NB4 (cell line): ENCODE data around the gene EHMT2.
"Not testable (repeated sequence)": the region's sequence is repeated elsewhere in the genome, so short reads cannot be mapped to it uniquely, and the experiment has no call there.

ENCODE experiments used
- DNase-seq: peaks from one replicate; pipeline ENCODE4 v3.0.0; 2010; ENCODE audit warnings: low read depth
- H3K4me3 ChIP-seq: one replicate; pipeline ENCODE4 v1.5.1; 2011; ENCODE audit warnings: mild to moderate bottlenecking, low read depth, low read length, moderate library complexity
- MYC ChIP-seq: IDR thresholded peaks from 2 replicates; pipeline ENCODE4 v1.6.1; 2011; ENCODE audit warnings: low read depth, low read length
- POLR2A ChIP-seq: IDR thresholded peaks from 2 replicates; pipeline ENCODE4 v1.6.1; 2011; ENCODE audit warnings: mild to moderate bottlenecking; ENCODE audit not compliant: insufficient read length; ENCODE audit errors: extremely low read depth
- TF ChIP-seq, protein P1 (sequence below): IDR thresholded peaks from 2 replicates; pipeline ENCODE4 v1.6.1; 2011; ENCODE audit warnings: low read depth, low read length
- TF ChIP-seq, protein P2 (sequence below): IDR thresholded peaks from one replicate; pipeline ENCODE4 v1.5.1; 2012; ENCODE audit warnings: low read depth, low read length

The EHMT2 gene

DNA sequence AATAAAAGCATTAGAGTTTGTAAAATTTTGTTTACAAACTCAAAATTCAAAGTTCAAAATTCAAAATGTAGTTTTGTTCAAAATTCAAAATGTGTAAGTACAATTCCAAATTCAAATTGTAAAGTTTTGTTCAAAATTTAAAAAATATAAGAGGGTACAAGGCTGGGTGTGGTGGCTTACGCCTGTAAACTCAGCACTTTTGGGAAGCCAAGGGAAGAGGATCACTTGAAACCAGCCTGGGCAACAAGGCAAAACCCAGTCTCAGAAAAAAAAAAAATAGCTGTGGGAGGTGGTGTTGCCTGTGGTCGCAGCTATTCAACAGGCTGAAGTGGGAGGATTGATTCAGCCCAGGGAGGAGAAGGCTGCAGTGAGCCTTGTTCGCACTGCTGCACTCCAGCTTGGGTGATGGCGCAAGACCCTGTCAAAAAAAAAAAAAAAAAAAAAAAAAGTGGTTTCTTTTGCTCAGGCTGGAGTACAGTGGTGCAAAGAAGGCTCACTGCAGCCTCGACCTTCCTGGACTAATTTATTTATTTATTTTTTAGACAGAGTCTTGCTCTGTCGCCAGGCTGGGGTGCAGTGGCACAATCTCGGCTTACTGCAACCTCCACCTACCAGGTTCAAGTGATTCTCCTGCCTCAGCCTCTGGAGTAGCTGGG is 9.8 kb upstream of the EHMT2 start:
- H3K4me3 ChIP-seq: no peak overlapping the region
- DNase-seq: peak; percentile 99
- TF ChIP-seq, protein P1, sequence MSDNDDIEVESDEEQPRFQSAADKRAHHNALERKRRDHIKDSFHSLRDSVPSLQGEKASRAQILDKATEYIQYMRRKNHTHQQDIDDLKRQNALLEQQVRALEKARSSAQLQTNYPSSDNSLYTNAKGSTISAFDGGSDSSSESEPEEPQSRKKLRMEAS: no peak
- TF ChIP-seq MYC: 0 out of 2 replicates have a peak, but pooled peaks have one; percentile 28

DNA sequence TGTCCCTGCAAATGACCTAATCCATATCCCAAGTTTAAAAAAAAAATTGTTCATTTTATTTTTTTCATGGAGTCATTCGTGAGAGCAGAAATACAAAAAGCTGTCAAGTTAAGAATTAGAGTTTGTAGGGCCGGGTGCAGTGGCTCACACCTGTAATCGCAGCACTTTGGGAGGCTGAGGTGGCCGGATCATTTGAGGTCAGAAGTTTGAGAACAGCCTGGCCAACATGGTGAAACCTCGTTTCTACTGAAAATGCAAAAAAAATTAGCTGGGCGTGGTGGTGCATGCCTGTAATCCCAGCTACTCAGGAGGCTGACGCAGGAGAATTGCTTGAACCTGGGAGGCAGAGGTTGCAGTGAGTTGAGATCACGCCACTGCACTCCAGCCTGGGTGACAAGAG is 9.2 kb upstream of the EHMT2 start:
- not testable (repeated sequence) for H3K4me3 ChIP-seq, DNase-seq

DNA sequence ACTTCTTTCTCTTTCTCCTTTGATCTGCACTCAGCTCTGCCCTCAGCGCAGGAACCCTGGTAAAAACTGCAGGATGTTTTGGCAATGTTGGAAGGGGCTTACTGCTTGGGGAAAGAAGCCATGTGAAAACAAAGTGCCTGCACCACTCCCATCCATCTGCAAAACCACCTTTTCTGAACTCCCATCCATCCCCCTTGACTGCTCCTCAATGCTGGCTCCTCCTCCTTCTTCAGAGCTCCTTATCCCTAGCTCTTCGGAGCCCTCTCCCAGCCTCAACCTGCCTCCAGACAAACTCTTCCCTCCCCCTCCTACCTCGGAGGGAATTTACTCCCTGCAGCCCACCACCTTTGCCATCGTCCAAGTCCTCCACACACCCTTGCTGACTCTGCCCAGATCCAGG is 8.6 kb upstream of the EHMT2 start:
- TF ChIP-seq, protein P1: no peak
- TF ChIP-seq, protein P2, sequence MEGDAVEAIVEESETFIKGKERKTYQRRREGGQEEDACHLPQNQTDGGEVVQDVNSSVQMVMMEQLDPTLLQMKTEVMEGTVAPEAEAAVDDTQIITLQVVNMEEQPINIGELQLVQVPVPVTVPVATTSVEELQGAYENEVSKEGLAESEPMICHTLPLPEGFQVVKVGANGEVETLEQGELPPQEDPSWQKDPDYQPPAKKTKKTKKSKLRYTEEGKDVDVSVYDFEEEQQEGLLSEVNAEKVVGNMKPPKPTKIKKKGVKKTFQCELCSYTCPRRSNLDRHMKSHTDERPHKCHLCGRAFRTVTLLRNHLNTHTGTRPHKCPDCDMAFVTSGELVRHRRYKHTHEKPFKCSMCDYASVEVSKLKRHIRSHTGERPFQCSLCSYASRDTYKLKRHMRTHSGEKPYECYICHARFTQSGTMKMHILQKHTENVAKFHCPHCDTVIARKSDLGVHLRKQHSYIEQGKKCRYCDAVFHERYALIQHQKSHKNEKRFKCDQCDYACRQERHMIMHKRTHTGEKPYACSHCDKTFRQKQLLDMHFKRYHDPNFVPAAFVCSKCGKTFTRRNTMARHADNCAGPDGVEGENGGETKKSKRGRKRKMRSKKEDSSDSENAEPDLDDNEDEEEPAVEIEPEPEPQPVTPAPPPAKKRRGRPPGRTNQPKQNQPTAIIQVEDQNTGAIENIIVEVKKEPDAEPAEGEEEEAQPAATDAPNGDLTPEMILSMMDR: no peak
- no peak for TF ChIP-seq POLR2A
- TF ChIP-seq MYC: no peak
- no peak for DNase-seq
- no peak overlapping the region for H3K4me3 ChIP-seq

DNA sequence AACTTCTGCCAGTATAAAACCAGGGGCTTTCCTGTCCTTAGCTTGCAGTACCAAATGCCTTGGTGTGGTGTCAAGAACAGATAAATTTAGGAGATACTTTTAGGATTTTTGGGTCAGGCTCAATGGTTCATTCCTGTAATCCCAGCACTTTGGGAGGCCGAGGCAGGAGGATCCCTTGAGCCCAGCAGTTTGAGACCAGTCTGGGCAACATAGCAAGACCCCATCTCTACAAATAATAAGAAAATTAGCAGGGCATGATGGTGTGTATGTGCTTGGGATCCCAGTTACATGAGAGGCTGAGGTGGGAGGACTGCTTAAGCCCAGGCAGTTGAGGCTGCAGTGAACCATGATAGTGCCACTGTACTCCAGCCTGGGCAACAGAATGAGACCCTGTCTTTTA is 7.5 kb upstream of the EHMT2 start:
- H3K4me3 ChIP-seq: no peak overlapping the region
- no peak for DNase-seq
- TF ChIP-seq MYC: no peak
- TF ChIP-seq, protein P1: no peak
- TF ChIP-seq, protein P2: no peak
- no peak for TF ChIP-seq POLR2A

DNA sequence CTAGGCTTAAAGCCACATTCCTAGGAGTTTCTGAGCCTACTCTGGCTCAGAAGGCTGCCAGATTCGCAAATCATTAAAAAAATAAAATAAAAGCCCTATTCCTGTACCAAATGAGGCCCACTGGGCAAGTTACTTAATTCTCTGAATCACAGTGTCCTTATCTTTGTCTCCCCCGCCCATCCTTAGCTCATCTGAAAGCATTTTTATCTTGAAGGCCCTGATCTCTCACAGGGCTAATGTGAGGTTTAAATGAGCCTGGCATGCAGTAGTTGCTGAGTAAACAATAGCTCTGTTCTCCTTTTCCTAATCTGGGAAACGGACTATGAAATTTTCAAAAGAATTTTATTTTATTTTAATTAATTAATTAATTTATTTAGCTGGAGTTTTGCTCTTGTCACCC is 6.5 kb upstream of the EHMT2 start:
- no peak overlapping the region for H3K4me3 ChIP-seq
- no peak for DNase-seq
- TF ChIP-seq, protein P2: no peak
- TF ChIP-seq MYC (no peak), POLR2A (no peak)
- TF ChIP-seq, protein P1: no peak

DNA sequence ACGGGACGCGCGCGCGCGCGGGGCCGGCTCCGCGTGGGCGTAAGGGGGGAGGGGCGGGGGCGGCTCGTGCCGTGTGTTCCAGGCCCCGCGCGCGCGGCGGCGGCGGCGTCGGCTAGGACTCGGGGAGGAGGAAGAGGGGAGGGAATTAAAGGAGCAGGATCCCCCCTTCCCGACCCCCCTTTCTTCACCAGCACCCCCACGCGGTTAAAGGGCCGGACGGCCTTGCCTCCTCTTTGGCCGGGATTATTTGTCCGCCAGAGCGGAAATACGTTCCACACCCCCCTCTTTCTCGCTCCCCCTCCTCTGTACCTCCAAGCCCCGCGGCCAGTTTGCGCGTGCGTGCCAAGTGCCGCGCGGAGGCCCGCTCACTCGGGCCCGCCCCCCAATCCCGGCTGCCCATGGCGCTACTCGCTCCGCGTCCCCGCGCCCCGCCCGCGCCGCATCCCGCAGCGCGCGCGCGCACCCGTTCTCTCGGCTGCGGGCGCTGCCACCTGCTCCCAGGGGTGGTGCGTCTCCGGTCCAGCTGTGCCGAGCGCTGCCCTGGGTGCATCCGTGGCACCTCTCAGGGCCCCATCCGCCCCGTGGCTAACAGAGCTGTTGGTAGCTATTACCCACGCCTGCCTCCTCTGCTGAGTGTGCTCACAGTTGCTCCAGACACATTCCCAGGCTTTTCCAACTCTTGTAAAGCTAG is 4.6 kb upstream of the EHMT2 start, which contains the start of gene ZBTB12:
Gene ZBTB12, minus strand, starts transcription at position 134 of the 691 bp plus-strand sequence. CDS start 781 bp downstream, outside the sequence.
- peak within 1 kb of the TSS; percentile 57 for H3K4me3 ChIP-seq
- TF ChIP-seq, protein P2: no peak
- TF ChIP-seq, protein P1: peak; percentile 73
- peak; percentile 54; the same call in 1 of the 2 replicates for TF ChIP-seq MYC
- TF ChIP-seq POLR2A: peak; percentile 33
- peak; percentile 98 for DNase-seq
